ENCODE results near the gene ZNF57.

GRCh38 chr19:2962018-2962670 lies 61.4 kb downstream of the ZNF57 start:
- TF ChIP-seq POLR2A (IDR thresholded peaks at IDR 0.05; ENCODE audit: low read length), result no peak
- TF ChIP-seq GATA1 (IDR thresholded peaks at IDR 0.05; ENCODE audit: low read depth, low read length), result no peak
